ENCODE measurements around the gene SYPL2.

The SYPL2 gene

DNA sequence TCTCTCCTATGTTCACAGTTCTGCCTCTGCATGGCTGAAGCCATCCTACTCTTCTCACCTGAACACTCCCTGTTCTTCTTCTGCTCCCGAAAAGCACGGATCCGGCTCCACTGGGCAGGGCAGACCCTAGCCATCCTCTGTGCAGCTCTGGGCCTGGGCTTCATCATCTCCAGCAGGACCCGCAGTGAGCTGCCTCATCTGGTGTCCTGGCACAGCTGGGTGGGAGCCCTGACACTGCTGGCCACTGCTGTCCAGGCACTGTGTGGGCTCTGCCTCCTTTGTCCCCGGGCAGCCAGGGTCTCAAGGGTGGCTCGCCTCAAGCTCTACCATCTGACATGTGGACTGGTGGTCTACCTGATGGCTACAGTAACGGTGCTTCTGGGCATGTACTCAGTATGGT lies 29.4 kb downstream of the SYPL2 start:
- no peak for TF ChIP-seq CTCF (conservative IDR thresholded peaks at IDR 0.05; ENCODE audit: low read depth, low read length)
- H3K4me3 ChIP-seq (ENCODE audit: low read depth, low read length), result no peak overlapping the region
- no peak for DNase-seq (ENCODE audit: low read depth)

DNA sequence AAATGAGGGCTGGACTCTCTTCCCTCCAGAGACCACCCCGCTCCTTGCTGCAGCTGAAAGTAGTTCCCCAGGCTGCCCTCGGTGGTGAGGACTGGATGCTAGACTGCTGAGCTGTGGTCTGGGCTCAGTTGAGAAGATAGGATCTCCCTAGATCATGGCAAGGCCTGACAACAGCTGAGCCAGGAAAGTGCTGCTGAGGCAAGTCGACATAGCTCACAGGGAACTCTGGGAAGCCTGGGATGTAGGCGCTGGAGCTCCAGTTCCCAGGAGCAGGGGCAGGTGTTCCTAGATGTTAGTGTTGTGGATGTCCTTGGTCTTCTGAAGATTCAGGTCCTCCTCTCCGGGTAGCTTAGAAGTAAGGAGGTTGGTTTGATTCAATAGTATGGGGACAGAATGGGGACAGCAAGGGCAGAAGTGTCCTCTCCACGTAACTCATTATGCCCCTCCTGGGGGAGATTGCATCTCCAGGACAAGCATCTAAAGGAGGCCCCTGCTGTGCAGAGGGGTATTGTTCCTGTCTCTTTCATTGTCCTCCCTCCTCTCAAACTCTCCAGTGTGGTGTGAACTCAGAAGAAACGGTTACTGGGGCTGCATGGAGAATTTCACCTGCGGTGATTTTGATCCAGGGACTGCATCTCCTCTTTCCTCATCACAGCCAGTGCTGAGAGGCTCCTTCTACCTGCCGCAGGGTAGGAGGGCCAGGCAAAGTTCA lies 31.3 kb downstream of the SYPL2 start:
- no peak for DNase-seq (ENCODE audit: low read depth)
- H3K4me3 ChIP-seq (ENCODE audit: low read depth, low read length), result no peak overlapping the region
- TF ChIP-seq CTCF (conservative IDR thresholded peaks at IDR 0.05; ENCODE audit: low read depth, low read length), result no peak

- peak; percentile 53 for DNase-seq (ENCODE audit: low read depth)
- peak; percentile 77 for TF ChIP-seq CTCF (conservative IDR thresholded peaks at IDR 0.05; ENCODE audit: low read depth, low read length)
- H3K4me3 ChIP-seq (ENCODE audit: low read depth, low read length), result no peak overlapping the region
These were observed 31.9 kb downstream of the SYPL2 start for GRCh38 chr1:109498161-109498801.

- no peak for DNase-seq (ENCODE audit: low read depth)
- H3K4me3 ChIP-seq (ENCODE audit: low read depth, low read length), result no peak overlapping the region
- TF ChIP-seq CTCF (conservative IDR thresholded peaks at IDR 0.05; ENCODE audit: low read depth, low read length), result no peak
These were observed 32.7 kb downstream of the SYPL2 start for GRCh38 chr1:109499081-109499480.

- DNase-seq (ENCODE audit: low read depth), result peak; percentile 51
- H3K4me3 ChIP-seq (ENCODE audit: low read depth, low read length), result no peak overlapping the region
- TF ChIP-seq CTCF (conservative IDR thresholded peaks at IDR 0.05; ENCODE audit: low read depth, low read length), result peak; percentile 69
These were observed 33.6 kb downstream of the SYPL2 start for GRCh38 chr1:109499661-109500536.

DNA sequence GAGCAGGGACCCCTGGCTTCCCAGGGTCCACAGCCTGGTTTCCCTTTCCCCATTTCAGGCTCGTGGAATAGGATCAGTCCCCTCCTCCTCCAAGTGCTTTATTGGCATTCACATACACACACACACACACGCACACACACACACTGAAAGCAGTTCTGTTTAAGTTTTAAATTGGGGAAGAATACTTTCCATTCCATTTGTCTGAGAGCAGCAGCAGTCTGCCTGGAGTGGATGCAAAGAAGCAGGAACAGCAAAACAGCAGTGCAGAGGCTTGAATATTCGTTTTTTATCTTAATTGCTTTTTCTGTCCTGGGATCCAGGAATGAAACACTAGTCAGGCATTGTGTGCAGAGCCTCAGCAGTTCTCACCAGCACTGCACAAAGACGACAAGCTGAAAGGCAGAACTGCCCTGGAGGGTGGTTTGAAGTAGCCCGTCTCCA lies 34.6 kb downstream of the SYPL2 start:
- TF ChIP-seq CTCF (conservative IDR thresholded peaks at IDR 0.05; ENCODE audit: low read depth, low read length), result no peak
- peak; percentile 75 for DNase-seq (ENCODE audit: low read depth)
- H3K4me3 ChIP-seq (ENCODE audit: low read depth, low read length), result no peak overlapping the region
